Endothelial cell of umbilical vein (primary cell): ENCODE data around the gene ATN1. TPM values are rescaled to one million over a fixed set of nuclear protein-coding genes. Genes with fewer than 3 reads are reported as not detected.

Experiments used
- BruUV-seq: library from RNA; stranded (reverse); fragments of 400-500 nt; replicated peaks from 2 replicates; lab custom pipeline; 2021; lab: Mats Ljungman, UMichigan
- CTCF ChIA-PET: fragments of 300-600, 350-600 bp; sonication (Branson Sonifier 250); formaldehyde crosslinking; loops from one replicate; lab custom pipeline; 2021; ENCODE audit warnings: antibody characterized with exemption, inconsistent platforms; lab: Charles Lee
- POLR2A ChIA-PET: fragments of 300-600, 350-600 bp; sonication (Branson Sonifier 250); formaldehyde crosslinking; loops from one replicate; lab custom pipeline; 2021; ENCODE audit warnings: antibody characterized with exemption, inconsistent platforms; lab: Charles Lee
- DNase-seq: peaks from one replicate; pipeline ENCODE4 v3.0.0-alpha.2; 2011; ENCODE audit warnings: low read depth, low spot score
- FAIRE-seq: peaks from 2 replicates; lab custom pipeline; 2011; peaks lifted over from hg19 to GRCh38; lab: Jason Lieb, UNC
- H2AFZ ChIP-seq: 2 replicates; pipeline ENCODE4 v1.6.0; 2012; ENCODE audit warnings: low read depth, low read length, control low read depth, inconsistent platforms
- H3K27ac ChIP-seq: 2 replicates; pipeline ENCODE4 v1.5.1; 2011; ENCODE audit warnings: low read depth, mild to moderate bottlenecking, control low read depth, low read length, moderate library complexity; ENCODE audit not compliant: insufficient read depth
- H3K27me3 ChIP-seq, 2 experiments: 2 replicates each; pipeline versions ENCODE4 v1.6.0 to v1.6.1; 2011; ENCODE audit warnings: low read length in 2 of 2, mixed read lengths in 1 of 2; ENCODE audit not compliant: control insufficient read depth in 2 of 2, insufficient read depth in 2 of 2
- H3K36me3 ChIP-seq, 2 experiments: 2 replicates in 1 of 2; 3 replicates in 1 of 2; pipeline ENCODE4 v1.5.1; 2011; ENCODE audit warnings: low read length in 2 of 2, mild to moderate bottlenecking in 1 of 2, moderate library complexity in 1 of 2; ENCODE audit not compliant: control insufficient read depth in 2 of 2, insufficient read depth in 2 of 2; ENCODE audit errors: extremely low read depth in 1 of 2
- H3K4me1 ChIP-seq: 3 replicates; pipeline ENCODE4 v1.5.1; 2011; ENCODE audit warnings: mild to moderate bottlenecking, low read length; ENCODE audit not compliant: control insufficient read depth, insufficient read depth; ENCODE audit errors: extremely low read depth
- H3K4me2 ChIP-seq: 2 replicates; pipeline ENCODE4 v1.6.1; 2011; ENCODE audit warnings: low read length, control low read depth, mixed read lengths; ENCODE audit not compliant: insufficient read depth
- H3K4me3 ChIP-seq, 3 experiments: fragments of 200-600 bp in 1 of 3; sonication (generic), shearing (Covaris generic) in 1 of 3; replicated peaks in 1 of 3; 2 replicates each; pipeline ENCODE4 v1.5.1; 2011 to 2016; ENCODE audit warnings: control low read depth in 3 of 3, low read length in 3 of 3, mild to moderate bottlenecking in 2 of 3, inconsistent platforms in 1 of 3, low read depth in 1 of 3, moderate library complexity in 1 of 3; ENCODE audit not compliant: insufficient read depth in 1 of 3
- H3K79me2 ChIP-seq: 2 replicates; pipeline ENCODE4 v1.6.0; 2012; ENCODE audit warnings: low read length, inconsistent platforms; ENCODE audit not compliant: control insufficient read depth, insufficient read depth
- H3K9ac ChIP-seq: replicated peaks from 2 replicates; pipeline ENCODE3; 2011; ENCODE audit warnings: low read length, control low read depth; ENCODE audit not compliant: insufficient read depth; ENCODE audit errors: extremely low read depth
- H3K9me1 ChIP-seq: replicated peaks from 3 replicates; pipeline ENCODE4 v1.6.0; 2011; ENCODE audit warnings: mild to moderate bottlenecking, low read length; ENCODE audit not compliant: control insufficient read depth, insufficient read depth; ENCODE audit errors: extremely low read depth
- H3K9me3 ChIP-seq: replicated peaks from 2 replicates; pipeline ENCODE4 v1.5.1; 2012; ENCODE audit warnings: low read length, inconsistent platforms; ENCODE audit not compliant: control insufficient read depth, insufficient read depth
- H4K20me1 ChIP-seq: replicated peaks from 2 replicates; pipeline ENCODE3; 2011; ENCODE audit warnings: mild to moderate bottlenecking, low read length; ENCODE audit not compliant: control insufficient read depth, insufficient read depth; ENCODE audit errors: extremely low read depth
- CTCF ChIP-seq, 2 donors: IDR thresholded peaks; 1 replicate in 1 of 2; 2 replicates in 1 of 2; pipeline ENCODE4 v1.5.1; 2011; ENCODE audit warnings: low read length in 2 of 2, mild to moderate bottlenecking in 2 of 2, moderate library complexity in 2 of 2, control low read depth in 1 of 2, inconsistent platforms in 1 of 2, low read depth in 1 of 2; ENCODE audit not compliant: insufficient read depth in 1 of 2; ENCODE audit errors: extremely low read depth in 1 of 2
- EZH2 ChIP-seq: IDR thresholded peaks from 2 replicates; pipeline ENCODE4 v1.6.1; 2012; ENCODE audit warnings: borderline replicate concordance, low read depth, mild to moderate bottlenecking, moderate library complexity, low read length, inconsistent platforms; ENCODE audit not compliant: severe bottlenecking
- FOS ChIP-seq: IDR thresholded peaks from 2 replicates; pipeline ENCODE4 v1.6.1; 2011; ENCODE audit warnings: mild to moderate bottlenecking, low read length, moderate library complexity, borderline replicate concordance; ENCODE audit not compliant: insufficient read depth
- GATA2 ChIP-seq: IDR thresholded peaks from 2 replicates; pipeline ENCODE4 v1.7.0; 2011; ENCODE audit warnings: low read depth, mild to moderate bottlenecking, moderate library complexity, mixed read lengths, low read length; ENCODE audit not compliant: insufficient read length, insufficient read depth
- JUN ChIP-seq: IDR thresholded peaks from 2 replicates; pipeline ENCODE4 v1.6.1; 2011; ENCODE audit warnings: borderline replicate concordance, low read depth; ENCODE audit not compliant: insufficient read length, insufficient read depth
- MAX ChIP-seq: IDR thresholded peaks from 2 replicates; pipeline ENCODE4 v1.6.1; 2011; ENCODE audit not compliant: insufficient read depth, insufficient read length
- MYC ChIP-seq: IDR thresholded peaks from one replicate; pipeline ENCODE4 v1.6.1; 2011; ENCODE audit warnings: mild to moderate bottlenecking, low read depth, low read length
- POLR2A ChIP-seq: IDR thresholded peaks from 2 replicates; pipeline ENCODE4 v1.6.1; 2012; ENCODE audit warnings: low read depth, mild to moderate bottlenecking, control low read depth, low read length
- POLR2AphosphoS5 ChIP-seq: IDR thresholded peaks from 2 replicates; pipeline ENCODE4 v1.6.1; 2012; ENCODE audit warnings: low read depth, mild to moderate bottlenecking, control low read depth, low read length, moderate library complexity; ENCODE audit not compliant: insufficient read depth
- dilution Hi-C: fragments of 300-500 bp; cut with MboI; formaldehyde crosslinking; loops from one replicate; pipeline ENCODE4 v1.15.0; 2019; ENCODE audit warnings: low sequenced_read_pairs; ENCODE audit not compliant: extremely low pct_ligation_motif_present
- intact Hi-C: fragments of 100-400 bp; cut with micrococcal nuclease; formaldehyde crosslinking; loops from one replicate; pipeline ENCODE4 v1.10.0; 2022
- polyA plus RNA-seq, 4 experiments: library from polyadenylated mRNA; depleted of rRNA in 3 of 4; stranded (reverse) in 3 of 4; unstranded in 1 of 4; fragments of >200 nt; gene quantifications; 2 replicates each; pipeline versions ENCODE4 v1.2.1 to v1.2.3, GENCODE V29; 2011 to 2012; ENCODE audit warnings: missing spikeins in 1 of 4
- total RNA-seq: library from RNA; stranded (reverse); gene quantifications from 2 replicates; pipeline ENCODE4 v1.2.3, GENCODE V29; 2021

Gene ATN1
- total and polyA plus RNA-seq, 2 donors (not counting 3 experiments of a cell fraction or from before 2014, with no cell fraction given), result 46.4 to 117 TPM

GRCh38 chr12:6937481-6938352 lies 10.0 kb downstream of the ATN1 start:
- CTCF ChIA-PET, result interaction anchor here (0.5 to 5.3 kb wide), 15 partner anchors 9 to 172 kb away, joined by 3 to 94 read pairs (median 6); partner anchors contain the start of genes ATN1, EMG1, ENO2 and PHB2
- H3K27me3 ChIP-seq, result no peaks in the 10 kb centered on the region
- no peak overlapping the region for H2AFZ ChIP-seq
- POLR2A ChIA-PET, result interaction anchor here (1.4 to 2.8 kb wide), 2 partner anchors 9 to 12 kb away, joined by 4 to 16 read pairs; no protein-coding TSS in a partner anchor
- H4K20me1 ChIP-seq, result no peaks in the 10 kb centered on the region
- H3K4me1 ChIP-seq, result peaks cover 21% of the 10 kb centered on the region
- BruUV-seq, result TSS peak; percentile 62
- no peaks in the 10 kb centered on the region for H3K9me3 ChIP-seq
- intact Hi-C loops (loop anchor here (1.0 kb wide), 3 partner anchors 13 to 68 kb away; partner anchors contain the start of genes EMG1 and PHB2), dilution Hi-C loops (no loop called here)
- H3K27ac ChIP-seq, result peak overlapping the region; percentile 41
- H3K4me2 ChIP-seq, result peak overlapping the region; percentile 34
- H3K9me1 ChIP-seq, result no peaks in the 10 kb centered on the region
- peaks cover 8% of the 10 kb centered on the region for H3K79me2 ChIP-seq
- peak; percentile 90 to 98 for TF ChIP-seq CTCF (IDR thresholded peaks at IDR 0.05; ENCODE audit: extremely low read depth in 1 of 2, insufficient read depth in 1 of 2, low read depth in 1 of 2, low read length in 2 of 2)
- peak; percentile 97 for TF ChIP-seq POLR2AphosphoS5
- peak; percentile 86 for TF ChIP-seq MYC
- no peak for TF ChIP-seq JUN
- TF ChIP-seq FOS, result peak; percentile 33
- no peak for TF ChIP-seq EZH2
- peak; percentile 94 for TF ChIP-seq POLR2A
- TF ChIP-seq MAX, result peak; percentile 84
- no peak for TF ChIP-seq GATA2
- peak overlapping the region; percentile 59 for H3K9ac ChIP-seq
- peak; percentile 99 for FAIRE-seq
- peak; percentile 96 for DNase-seq
- peak overlapping the region in 2 of 3 experiments; percentile 15 to 51 for H3K4me3 ChIP-seq
- H3K36me3 ChIP-seq, result peaks cover 3 to 36% of the 10 kb centered on the region in 2 experiments
